ENCODE measurements around the gene AK1.
"Not testable (repeated sequence)": the region's sequence is repeated elsewhere in the genome, so short reads cannot be mapped to it uniquely, and the experiment has no call there.

Gene AK1

GRCh38 chr9:127852829-127853228 is 24.6 kb downstream of the AK1 start:
- DNase-seq (ENCODE audit: insufficient read length, low spot score) (no peak), FAIRE-seq (no peak)

- DNase-seq (ENCODE audit: insufficient read length, low spot score) = no peak
- no peak for FAIRE-seq
Measured at GRCh38 chr9:127850286-127850830, 27.1 kb downstream of the AK1 start.

- FAIRE-seq (no peak), DNase-seq (ENCODE audit: insufficient read length, low spot score) (no peak)
Measured at GRCh38 chr9:127848756-127849504, 28.5 kb downstream of the AK1 start.

GRCh38 chr9:127847833-127848755 is 29.4 kb downstream of the AK1 start:
- DNase-seq (ENCODE audit: insufficient read length, low spot score) (no peak), FAIRE-seq (no peak)

- DNase-seq (ENCODE audit: insufficient read length, low spot score) = no peak
- no peak for FAIRE-seq
Measured at GRCh38 chr9:127847178-127847510, 30.3 kb downstream of the AK1 start.

- DNase-seq (ENCODE audit: insufficient read length, low spot score) (no peak), FAIRE-seq (no peak)
Measured at GRCh38 chr9:127846443-127847177, 30.9 kb downstream of the AK1 start.

- not testable (repeated sequence) for DNase-seq (ENCODE audit: insufficient read length, low spot score); FAIRE-seq
Measured at GRCh38 chr9:127845619-127846018, 31.9 kb downstream of the AK1 start.

GRCh38 chr9:127844821-127845359 is 32.6 kb downstream of the AK1 start:
- DNase-seq (ENCODE audit: insufficient read length, low spot score) (no peak), FAIRE-seq (no peak)

GRCh38 chr9:127841087-127841835 is 36.2 kb downstream of the AK1 start:
- DNase-seq (ENCODE audit: insufficient read length, low spot score) (no peak), FAIRE-seq (no peak)

- FAIRE-seq (no peak), DNase-seq (ENCODE audit: insufficient read length, low spot score) (no peak)
Measured at GRCh38 chr9:127838375-127839078, 38.9 kb downstream of the AK1 start.

- no peak for DNase-seq (ENCODE audit: insufficient read length, low spot score)
- FAIRE-seq = no peak
Measured at GRCh38 chr9:127837346-127837745, 40.1 kb downstream of the AK1 start.

- not testable (repeated sequence) for FAIRE-seq; DNase-seq (ENCODE audit: insufficient read length, low spot score)
Measured at GRCh38 chr9:127836561-127836960, 40.9 kb downstream of the AK1 start.

- no peak for FAIRE-seq
- DNase-seq (ENCODE audit: insufficient read length, low spot score) = no peak
Measured at GRCh38 chr9:127835991-127836516, 41.4 kb downstream of the AK1 start.

- DNase-seq (ENCODE audit: insufficient read length, low spot score) = no peak
- FAIRE-seq = no peak
Measured at GRCh38 chr9:127833555-127833954, 43.9 kb downstream of the AK1 start.

- DNase-seq (ENCODE audit: insufficient read length, low spot score) (no peak), FAIRE-seq (no peak)
Measured at GRCh38 chr9:127832248-127832647, 45.2 kb downstream of the AK1 start.

- FAIRE-seq = no peak
Measured at GRCh38 chr9:127829205-127829906, 48.1 kb downstream of the AK1 start.

GRCh38 chr9:127828262-127829031 is 49.0 kb downstream of the AK1 start:
- DNase-seq (ENCODE audit: insufficient read length, low spot score) (no peak), FAIRE-seq (no peak)

More at GRCh38 chr9:127829205-127829906, 48.1 kb downstream of the AK1 start:
- no peak for DNase-seq (ENCODE audit: insufficient read length, low spot score)
